ENCODE results near the gene SLC27A5.
"Not testable (repeated sequence)": the region's sequence is repeated elsewhere in the genome, so short reads cannot be mapped to it uniquely, and the experiment has no call there.

DNA sequence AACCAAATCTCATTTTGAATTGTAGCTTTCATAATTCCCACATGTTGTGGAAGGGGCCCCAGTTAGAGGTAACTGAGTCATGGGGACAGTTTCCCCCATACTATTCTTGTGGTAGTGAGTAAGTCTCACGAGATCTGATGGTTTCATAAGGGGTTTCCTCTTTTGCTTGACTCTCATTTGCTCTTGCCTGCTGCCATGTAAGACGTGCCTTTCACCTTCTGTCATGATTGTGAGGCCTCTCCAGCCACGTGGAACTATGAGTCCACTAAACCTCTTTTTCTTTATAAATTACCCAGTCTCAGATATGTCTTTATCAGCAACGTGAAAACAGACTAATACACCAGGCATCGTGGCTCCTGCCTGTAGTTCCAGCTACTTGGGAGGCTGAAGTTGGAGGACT is 61.8 kb downstream of the SLC27A5 start:
- TF ChIP-seq, protein P1, sequence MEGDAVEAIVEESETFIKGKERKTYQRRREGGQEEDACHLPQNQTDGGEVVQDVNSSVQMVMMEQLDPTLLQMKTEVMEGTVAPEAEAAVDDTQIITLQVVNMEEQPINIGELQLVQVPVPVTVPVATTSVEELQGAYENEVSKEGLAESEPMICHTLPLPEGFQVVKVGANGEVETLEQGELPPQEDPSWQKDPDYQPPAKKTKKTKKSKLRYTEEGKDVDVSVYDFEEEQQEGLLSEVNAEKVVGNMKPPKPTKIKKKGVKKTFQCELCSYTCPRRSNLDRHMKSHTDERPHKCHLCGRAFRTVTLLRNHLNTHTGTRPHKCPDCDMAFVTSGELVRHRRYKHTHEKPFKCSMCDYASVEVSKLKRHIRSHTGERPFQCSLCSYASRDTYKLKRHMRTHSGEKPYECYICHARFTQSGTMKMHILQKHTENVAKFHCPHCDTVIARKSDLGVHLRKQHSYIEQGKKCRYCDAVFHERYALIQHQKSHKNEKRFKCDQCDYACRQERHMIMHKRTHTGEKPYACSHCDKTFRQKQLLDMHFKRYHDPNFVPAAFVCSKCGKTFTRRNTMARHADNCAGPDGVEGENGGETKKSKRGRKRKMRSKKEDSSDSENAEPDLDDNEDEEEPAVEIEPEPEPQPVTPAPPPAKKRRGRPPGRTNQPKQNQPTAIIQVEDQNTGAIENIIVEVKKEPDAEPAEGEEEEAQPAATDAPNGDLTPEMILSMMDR (IDR thresholded peaks at IDR 0.05) = not testable (repeated sequence)
- not testable (repeated sequence) for TF ChIP-seq POLR2A (IDR thresholded peaks at IDR 0.05)
